Endothelial cell of umbilical vein (primary cell): ENCODE data around the gene SNX10.

ENCODE experiments used
- CTCF ChIP-seq, 2 donors: IDR thresholded peaks; 1 replicate in 1 of 2; 2 replicates in 1 of 2; pipeline ENCODE4 v1.5.1; 2011; ENCODE audit warnings: low read length in 2 of 2, mild to moderate bottlenecking in 2 of 2, moderate library complexity in 2 of 2, control low read depth in 1 of 2, inconsistent platforms in 1 of 2, low read depth in 1 of 2; ENCODE audit not compliant: insufficient read depth in 1 of 2; ENCODE audit errors: extremely low read depth in 1 of 2
- EZH2 ChIP-seq: IDR thresholded peaks from 2 replicates; pipeline ENCODE4 v1.6.1; 2012; ENCODE audit warnings: borderline replicate concordance, low read depth, mild to moderate bottlenecking, moderate library complexity, low read length, inconsistent platforms; ENCODE audit not compliant: severe bottlenecking
- FOS ChIP-seq: IDR thresholded peaks from 2 replicates; pipeline ENCODE4 v1.6.1; 2011; ENCODE audit warnings: mild to moderate bottlenecking, low read length, moderate library complexity, borderline replicate concordance; ENCODE audit not compliant: insufficient read depth
- GATA2 ChIP-seq: IDR thresholded peaks from 2 replicates; pipeline ENCODE4 v1.7.0; 2011; ENCODE audit warnings: low read depth, mild to moderate bottlenecking, moderate library complexity, mixed read lengths, low read length; ENCODE audit not compliant: insufficient read length, insufficient read depth
- JUN ChIP-seq: IDR thresholded peaks from 2 replicates; pipeline ENCODE4 v1.6.1; 2011; ENCODE audit warnings: borderline replicate concordance, low read depth; ENCODE audit not compliant: insufficient read length, insufficient read depth
- MAX ChIP-seq: IDR thresholded peaks from 2 replicates; pipeline ENCODE4 v1.6.1; 2011; ENCODE audit not compliant: insufficient read depth, insufficient read length
- MYC ChIP-seq: IDR thresholded peaks from one replicate; pipeline ENCODE4 v1.6.1; 2011; ENCODE audit warnings: mild to moderate bottlenecking, low read depth, low read length
- POLR2A ChIP-seq: IDR thresholded peaks from 2 replicates; pipeline ENCODE4 v1.6.1; 2012; ENCODE audit warnings: low read depth, mild to moderate bottlenecking, control low read depth, low read length
- POLR2AphosphoS5 ChIP-seq: IDR thresholded peaks from 2 replicates; pipeline ENCODE4 v1.6.1; 2012; ENCODE audit warnings: low read depth, mild to moderate bottlenecking, control low read depth, low read length, moderate library complexity; ENCODE audit not compliant: insufficient read depth

DNA sequence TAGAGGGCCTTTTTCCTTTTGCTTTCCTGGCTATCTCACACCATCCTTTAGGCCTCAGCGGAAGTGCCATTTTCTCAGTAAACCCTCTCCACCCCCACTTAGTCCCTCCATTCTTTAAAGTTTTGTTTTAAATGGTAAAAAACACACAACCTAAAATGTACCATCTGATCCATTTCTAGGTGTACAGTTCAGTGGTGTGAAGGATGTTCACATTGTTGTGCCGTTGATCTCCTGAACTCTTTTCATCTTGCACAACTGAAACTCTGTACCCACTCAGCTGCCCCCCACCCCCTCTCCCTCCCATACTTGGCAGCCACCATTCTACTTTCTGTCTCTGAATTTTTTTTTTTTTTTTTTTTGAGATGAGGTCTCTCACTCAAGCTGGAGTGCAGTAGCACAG, 52.2 kb downstream of the SNX10 start:
- no peak for TF ChIP-seq CTCF (IDR thresholded peaks at IDR 0.05; ENCODE audit: extremely low read depth in 1 of 2, insufficient read depth in 1 of 2, low read depth in 1 of 2, low read length in 2 of 2)
- TF ChIP-seq EZH2, result no peak
- TF ChIP-seq MAX, result no peak
- no peak for TF ChIP-seq POLR2AphosphoS5
- TF ChIP-seq FOS, result no peak
- TF ChIP-seq POLR2A, result no peak
- TF ChIP-seq JUN, result no peak
- TF ChIP-seq GATA2, result no peak
- no peak for TF ChIP-seq MYC
